IPS DF 6.9 (cell line): ENCODE data around the gene PRDM4.
A peak's percentile ranks its signal among the peaks of the same experiment; 100 is the strongest.

Source experiments
- DNase-seq: peaks from one replicate; pipeline ENCODE4 v3.0.0-alpha.2; 2013; ENCODE audit warnings: low read depth, low spot score
- H3K27ac ChIP-seq: one replicate; pipeline ENCODE4 v1.5.1; 2013; ENCODE audit warnings: low read length, control low read depth
- H3K27me3 ChIP-seq: 2 replicates; pipeline ENCODE4 v1.6.1; 2013; ENCODE audit warnings: mild to moderate bottlenecking, low read length; ENCODE audit not compliant: control insufficient read depth, insufficient read depth
- H3K36me3 ChIP-seq: 2 replicates; pipeline ENCODE4 v1.6.1; 2013; ENCODE audit warnings: low read length; ENCODE audit not compliant: control insufficient read depth, insufficient read depth
- H3K4me1 ChIP-seq: 2 replicates; pipeline ENCODE4 v1.6.1; 2013; ENCODE audit warnings: low read length; ENCODE audit not compliant: control insufficient read depth, insufficient read depth
- H3K4me3 ChIP-seq: 2 replicates; pipeline ENCODE4 v1.5.1; 2013; ENCODE audit warnings: mild to moderate bottlenecking, low read length
- H3K9me3 ChIP-seq: 2 replicates; pipeline ENCODE4 v1.6.1; 2013; ENCODE audit warnings: low read length, inconsistent platforms; ENCODE audit not compliant: control insufficient read depth, insufficient read depth
- WGBS: extraction: QIAGEN DNeasy Blood & Tissue Kit; methylation state at CpG from one replicate; pipeline ENCODE4 v1.1.7; 2013; ENCODE audit warnings: mixed read lengths, missing lambda C conversion rate; ENCODE audit not compliant: insufficient read length, insufficient coverage; 5-methylcytosine and 5-hydroxymethylcytosine counted together

The PRDM4 gene

DNA sequence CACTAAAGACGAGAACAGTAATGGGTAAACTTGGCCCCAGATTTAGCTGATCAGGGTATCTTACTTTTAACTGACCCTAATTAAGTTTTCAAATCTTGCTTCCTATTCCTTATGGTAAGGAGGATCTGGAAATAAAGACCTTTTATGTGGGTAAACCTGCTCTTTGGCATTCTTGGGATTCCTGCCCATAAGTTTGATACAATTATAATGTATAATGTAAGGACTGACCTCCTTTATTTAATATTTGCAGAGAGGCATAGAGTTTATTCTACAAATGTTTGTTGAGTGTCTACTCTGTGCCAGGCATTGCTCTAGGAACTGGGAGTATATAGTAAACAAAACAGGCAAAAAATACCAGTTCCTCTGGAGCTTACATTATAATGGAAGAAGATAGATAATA is 4.4 kb upstream of the PRDM4 start:
- Histone ChIP-seq H3K4me1 (no peaks in the 10 kb centered on the region), H3K36me3 (no peaks in the 10 kb centered on the region), H3K9me3 (no peaks in the 10 kb centered on the region), H3K27me3 (no peaks in the 10 kb centered on the region), H3K4me3 (no peak overlapping the region), H3K27ac (no peak overlapping the region)
- no peak for DNase-seq
- WGBS: no CpG with 5 or more reads among the region's 1 CpG

DNA sequence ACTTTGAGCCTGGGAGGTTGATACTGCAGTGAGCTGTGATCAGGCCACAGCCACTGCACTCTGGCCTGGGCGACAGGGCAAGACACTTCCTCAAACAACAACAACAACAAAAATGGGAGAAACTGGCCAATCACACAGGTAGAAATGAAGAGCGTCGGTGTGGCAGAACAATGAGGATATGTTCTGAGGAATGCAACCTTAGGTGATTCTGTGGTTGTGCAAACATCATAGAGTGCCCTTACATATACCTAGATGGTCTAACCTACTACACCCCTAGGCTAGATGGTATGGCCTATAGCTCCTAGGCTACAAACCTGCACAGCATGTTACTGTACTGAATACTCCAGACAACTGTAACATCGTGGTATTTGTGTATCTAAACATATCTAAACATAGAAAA is 3.7 kb upstream of the PRDM4 start:
- no peak overlapping the region for H3K4me3 ChIP-seq
- no peaks in the 10 kb centered on the region for H3K9me3 ChIP-seq
- no peaks in the 10 kb centered on the region for H3K27me3 ChIP-seq
- DNase-seq: no peak
- H3K36me3 ChIP-seq: no peaks in the 10 kb centered on the region
- H3K4me1 ChIP-seq: no peaks in the 10 kb centered on the region
- no CpG with 5 or more reads among the region's 4 CpGs for WGBS
- no peak overlapping the region for H3K27ac ChIP-seq

DNA sequence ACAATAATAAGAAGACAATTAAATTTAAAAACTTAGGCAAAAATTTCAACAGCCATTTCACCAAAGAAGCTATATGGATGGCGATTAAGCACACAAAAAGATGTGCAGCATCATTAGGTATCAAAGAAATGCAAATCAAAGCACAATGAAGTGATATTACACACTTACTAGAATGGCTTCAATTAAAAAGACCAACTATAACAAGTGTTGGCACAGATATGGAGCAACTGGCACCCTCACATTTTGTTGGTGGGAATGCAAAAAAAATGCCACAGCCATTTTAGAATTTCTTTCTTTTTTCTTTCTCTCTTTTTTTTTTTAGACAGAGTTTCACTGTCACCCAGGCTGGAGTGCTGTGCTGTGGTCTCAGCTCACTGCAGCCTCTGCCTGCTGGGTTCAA is 1.9 kb upstream of the PRDM4 start:
- H3K4me1 ChIP-seq: no peaks in the 10 kb centered on the region
- no CpG with 5 or more reads among the region's 1 CpG for WGBS

DNA sequence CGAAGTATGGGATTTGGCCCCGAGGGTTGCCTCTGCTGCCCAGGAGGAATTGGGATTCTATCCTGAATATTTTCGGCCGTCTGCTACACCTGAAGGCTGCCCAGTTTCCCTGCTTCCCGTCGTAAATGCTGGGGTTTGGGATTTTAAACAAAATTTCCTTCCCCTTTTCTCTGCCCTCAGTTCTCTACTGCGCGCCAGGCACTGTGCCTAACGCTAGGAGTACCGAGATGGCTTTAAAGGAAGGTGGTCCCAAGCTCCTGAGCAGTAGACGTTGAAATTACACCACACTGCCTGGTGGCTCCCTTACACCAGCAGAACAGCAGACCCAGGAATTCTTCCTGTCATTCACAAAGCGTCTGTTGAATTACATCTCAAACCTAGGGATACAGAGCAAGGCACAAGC is 566 bp upstream of the PRDM4 start:
- DNase-seq: no peak
- no peaks in the 10 kb centered on the region for H3K27me3 ChIP-seq
- H3K27ac ChIP-seq: no peak overlapping the region
- H3K36me3 ChIP-seq: no peaks in the 10 kb centered on the region; the same call in 1 of the 2 replicates
- H3K4me1 ChIP-seq: no peaks in the 10 kb centered on the region
- no CpG with 5 or more reads among the region's 12 CpGs for WGBS
- no peaks in the 10 kb centered on the region for H3K9me3 ChIP-seq
- peak overlapping the region; percentile 49; the same call in 1 of the 2 replicates for H3K4me3 ChIP-seq

More for the DNA sequence above, 1.9 kb upstream of the PRDM4 start:
- no peak for DNase-seq
- Histone ChIP-seq H3K4me3 (no peak overlapping the region), H3K36me3 (no peaks in the 10 kb centered on the region), H3K27ac (no peak overlapping the region), H3K27me3 (no peaks in the 10 kb centered on the region), H3K9me3 (no peaks in the 10 kb centered on the region)

DNA sequence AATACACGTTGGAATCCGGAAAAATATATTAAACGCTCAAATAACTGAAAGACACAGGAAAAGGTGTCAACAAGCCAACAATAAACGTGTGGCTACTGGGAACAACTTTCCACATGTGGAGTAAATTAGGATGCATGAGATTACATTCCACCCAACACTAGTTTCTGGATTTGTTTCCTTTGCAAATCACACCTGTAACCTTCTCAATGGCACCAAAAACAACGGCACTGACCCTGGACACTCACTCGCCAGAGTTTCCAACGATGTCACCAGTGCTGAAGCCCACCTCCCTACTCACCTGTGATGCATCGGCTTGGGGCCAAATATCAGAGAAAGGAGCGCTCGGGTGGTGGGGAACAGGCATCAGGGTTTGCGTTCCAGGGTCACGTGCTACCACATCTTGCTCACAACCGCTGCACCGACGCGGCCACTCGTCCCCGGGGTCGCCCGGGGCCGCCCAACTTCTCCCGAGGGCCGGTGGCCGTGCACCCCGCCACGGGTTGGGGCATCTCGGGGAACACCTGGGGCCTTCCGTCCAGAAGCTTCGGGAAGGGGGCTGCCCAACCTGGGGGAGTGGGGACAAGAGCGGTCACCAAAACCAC is 629 bp downstream of the PRDM4 start:
- Histone ChIP-seq H3K36me3 (no peaks in the 10 kb centered on the region; the same call in 1 of the 2 replicates), H3K4me1 (no peaks in the 10 kb centered on the region), H3K27me3 (no peaks in the 10 kb centered on the region), H3K4me3 (peak overlapping the region; percentile 86; the same call in 1 of the 2 replicates), H3K9me3 (no peaks in the 10 kb centered on the region), H3K27ac (no peak overlapping the region)
- no CpG with 5 or more reads among the region's 30 CpGs for whole genome bisulfite sequencing
- DNase-seq: no peak

DNA sequence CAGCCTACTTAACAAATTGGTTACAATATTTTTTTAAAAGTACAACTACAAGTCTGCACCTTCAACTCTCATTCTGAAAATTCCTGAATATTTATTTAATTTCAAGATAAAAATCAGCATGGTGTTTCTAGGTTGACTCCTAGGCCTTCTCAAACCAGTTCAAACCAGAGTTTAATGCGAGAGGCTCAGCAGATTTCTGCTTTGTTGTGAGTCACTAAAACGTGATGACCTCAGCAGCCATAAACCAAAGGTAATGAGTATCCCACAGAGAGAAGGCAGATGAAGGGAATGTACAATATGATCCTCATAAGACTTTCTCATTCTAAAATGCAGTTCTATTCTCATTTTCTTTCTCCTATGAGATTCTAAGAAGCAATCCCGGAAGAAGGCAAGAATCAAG is 1.5 kb downstream of the PRDM4 start:
- no peak overlapping the region for H3K27ac ChIP-seq
- no peaks in the 10 kb centered on the region for H3K9me3 ChIP-seq
- WGBS: no CpG with 5 or more reads among the region's 3 CpGs
- no peaks in the 10 kb centered on the region for H3K4me1 ChIP-seq
- no peak for DNase-seq
- no peaks in the 10 kb centered on the region for H3K27me3 ChIP-seq
- H3K36me3 ChIP-seq: peaks cover 2% of the 10 kb centered on the region; the same call in 1 of the 2 replicates
- no peak overlapping the region for H3K4me3 ChIP-seq

DNA sequence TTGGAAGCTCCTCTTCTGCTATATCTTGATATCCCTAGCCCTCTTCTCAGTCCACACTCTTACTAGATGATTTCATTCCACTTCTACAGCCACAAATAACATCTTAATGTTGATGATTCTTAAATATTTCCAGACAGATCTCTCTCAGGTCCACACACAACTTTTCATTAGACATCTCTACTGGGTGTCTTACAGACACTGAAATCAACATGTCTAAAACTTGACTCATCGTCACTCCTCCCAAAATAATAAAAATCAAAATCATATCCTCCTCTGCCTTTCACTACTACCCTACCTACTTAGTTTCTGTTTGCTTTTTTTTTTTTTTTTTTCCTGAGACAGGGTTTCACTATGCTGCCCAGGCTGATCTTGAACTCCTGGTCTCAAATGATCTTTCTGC is 11.9 kb downstream of the PRDM4 start:
- 100% methylated on average over 1 of the region's 1 CpG for WGBS
- Histone ChIP-seq H3K4me1 (no peaks in the 10 kb centered on the region; the same call in 1 of the 2 replicates), H3K9me3 (no peaks in the 10 kb centered on the region), H3K27ac (no peak overlapping the region), H3K27me3 (no peaks in the 10 kb centered on the region), H3K4me3 (no peak overlapping the region), H3K36me3 (peaks cover 17% of the 10 kb centered on the region; the same call in 1 of the 2 replicates)
- no peak for DNase-seq

DNA sequence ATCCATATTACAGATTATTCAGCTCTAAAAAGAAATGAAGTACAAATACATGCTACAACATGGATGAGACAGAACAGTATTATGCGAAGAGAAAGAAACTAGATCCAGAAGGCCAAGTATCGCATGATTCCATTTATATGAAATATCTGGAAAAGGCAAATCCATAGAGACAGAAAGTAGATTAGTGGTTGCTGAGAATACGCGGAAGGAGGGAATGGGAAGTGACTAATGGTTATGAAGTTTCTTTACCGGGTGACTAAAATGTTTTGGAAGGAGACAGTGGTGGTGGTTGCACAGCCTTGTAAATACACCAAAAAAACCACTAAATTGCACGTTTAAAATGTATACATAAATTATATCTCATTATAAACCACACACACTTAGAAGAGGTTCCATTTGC is 12.5 kb downstream of the PRDM4 start:
- no peaks in the 10 kb centered on the region for H3K9me3 ChIP-seq
- no peak for DNase-seq
- H3K27ac ChIP-seq: no peak overlapping the region
- no peaks in the 10 kb centered on the region for H3K27me3 ChIP-seq
- 100% methylated on average over 1 of the region's 6 CpGs for WGBS
- H3K36me3 ChIP-seq: peaks cover 17% of the 10 kb centered on the region; the same call in 1 of the 2 replicates
- H3K4me1 ChIP-seq: no peaks in the 10 kb centered on the region; the same call in 1 of the 2 replicates
- no peak overlapping the region for H3K4me3 ChIP-seq

DNA sequence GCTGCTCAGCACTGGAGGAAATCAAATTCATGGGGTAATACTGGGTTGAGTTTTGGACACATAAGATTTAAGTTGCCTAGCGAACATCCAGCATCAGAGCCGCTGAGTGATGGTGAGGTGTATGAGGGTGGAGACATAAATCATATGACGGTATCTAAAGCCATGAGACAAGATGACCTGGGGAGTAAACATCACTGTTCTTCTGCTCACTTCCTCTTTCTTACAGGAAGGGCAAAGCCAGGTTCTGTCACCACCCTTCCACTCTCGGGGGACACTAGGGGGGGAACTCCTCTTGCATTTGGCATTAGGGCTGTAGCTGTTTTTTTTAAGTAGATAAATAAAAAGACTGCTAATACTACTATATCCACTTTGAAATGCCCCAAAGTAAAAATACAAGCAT is 24.0 kb downstream of the PRDM4 start:
- H3K4me1 ChIP-seq: no peaks in the 10 kb centered on the region
- no peak overlapping the region for H3K27ac ChIP-seq
- peaks cover 8% of the 10 kb centered on the region; the same call in 1 of the 2 replicates for H3K36me3 ChIP-seq

DNA sequence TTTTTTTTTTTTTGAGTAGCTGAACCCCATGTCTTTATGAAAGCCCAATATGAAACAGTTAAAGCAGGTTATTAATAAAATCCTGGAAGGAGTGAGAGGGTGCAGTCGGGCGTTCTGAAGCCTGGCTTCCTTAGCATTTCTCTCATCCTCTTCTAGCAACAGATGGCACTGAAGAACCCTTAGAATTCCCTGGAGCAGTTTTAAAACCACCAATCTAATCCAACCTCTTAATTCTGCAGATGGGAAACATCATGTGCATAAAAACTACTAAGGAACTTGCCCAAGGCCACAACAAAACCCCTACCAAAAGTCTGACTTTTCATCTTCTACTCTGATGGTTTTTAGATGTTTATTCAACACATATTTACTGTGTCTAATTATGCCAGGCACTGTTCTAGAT is 25.2 kb downstream of the PRDM4 start:
- Histone ChIP-seq H3K4me1 (no peaks in the 10 kb centered on the region), H3K36me3 (peaks cover 5% of the 10 kb centered on the region; the same call in 1 of the 2 replicates), H3K4me3 (no peak overlapping the region), H3K9me3 (no peaks in the 10 kb centered on the region), H3K27ac (no peak overlapping the region), H3K27me3 (no peaks in the 10 kb centered on the region)
- no peak for DNase-seq
- WGBS: no CpG with 5 or more reads among the region's 2 CpGs

More for the DNA sequence above, 24.0 kb downstream of the PRDM4 start:
- H3K9me3 ChIP-seq: no peaks in the 10 kb centered on the region
- no peaks in the 10 kb centered on the region for H3K27me3 ChIP-seq
- no peak overlapping the region for H3K4me3 ChIP-seq
- DNase-seq: no peak
- no CpG with 5 or more reads among the region's 4 CpGs for WGBS

DNA sequence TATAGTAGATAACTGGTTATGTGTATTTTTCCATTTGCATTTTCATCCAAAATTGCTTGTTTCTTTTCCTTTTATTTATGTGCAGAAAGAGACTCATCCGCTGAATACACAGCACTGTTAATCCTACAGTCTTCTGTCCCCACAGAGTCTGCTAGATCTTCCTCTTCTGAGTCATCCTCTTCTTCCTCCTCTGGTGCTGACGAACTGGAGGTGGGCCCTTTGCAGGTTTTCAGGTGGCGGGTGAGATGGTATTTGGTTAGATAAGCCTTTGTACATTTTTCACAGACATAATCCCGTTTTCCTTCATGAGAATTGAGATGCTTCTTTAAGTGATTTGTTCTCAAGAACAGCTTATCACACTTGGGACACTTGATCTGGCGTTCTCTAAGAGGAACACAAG is 26.8 kb downstream of the PRDM4 start:
- DNase-seq: no peak
- Histone ChIP-seq H3K36me3 (peaks cover 2% of the 10 kb centered on the region; the same call in 1 of the 2 replicates), H3K9me3 (no peaks in the 10 kb centered on the region), H3K4me3 (no peak overlapping the region), H3K27ac (no peak overlapping the region), H3K4me1 (no peaks in the 10 kb centered on the region), H3K27me3 (no peaks in the 10 kb centered on the region)
- no CpG with 5 or more reads among the region's 5 CpGs for WGBS
